ENCODE data around the gene KBTBD3.

KBTBD3 gene, protein sequence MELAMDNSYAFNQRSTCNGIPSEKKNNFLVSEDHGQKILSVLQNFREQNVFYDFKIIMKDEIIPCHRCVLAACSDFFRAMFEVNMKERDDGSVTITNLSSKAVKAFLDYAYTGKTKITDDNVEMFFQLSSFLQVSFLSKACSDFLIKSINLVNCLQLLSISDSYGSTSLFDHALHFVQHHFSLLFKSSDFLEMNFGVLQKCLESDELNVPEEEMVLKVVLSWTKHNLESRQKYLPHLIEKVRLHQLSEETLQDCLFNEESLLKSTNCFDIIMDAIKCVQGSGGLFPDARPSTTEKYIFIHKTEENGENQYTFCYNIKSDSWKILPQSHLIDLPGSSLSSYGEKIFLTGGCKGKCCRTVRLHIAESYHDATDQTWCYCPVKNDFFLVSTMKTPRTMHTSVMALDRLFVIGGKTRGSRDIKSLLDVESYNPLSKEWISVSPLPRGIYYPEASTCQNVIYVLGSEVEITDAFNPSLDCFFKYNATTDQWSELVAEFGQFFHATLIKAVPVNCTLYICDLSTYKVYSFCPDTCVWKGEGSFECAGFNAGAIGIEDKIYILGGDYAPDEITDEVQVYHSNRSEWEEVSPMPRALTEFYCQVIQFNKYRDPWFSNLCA
- total RNA-seq = 5.0 to 8.1 (median 6.3) reads per million in 4 donors

DNA sequence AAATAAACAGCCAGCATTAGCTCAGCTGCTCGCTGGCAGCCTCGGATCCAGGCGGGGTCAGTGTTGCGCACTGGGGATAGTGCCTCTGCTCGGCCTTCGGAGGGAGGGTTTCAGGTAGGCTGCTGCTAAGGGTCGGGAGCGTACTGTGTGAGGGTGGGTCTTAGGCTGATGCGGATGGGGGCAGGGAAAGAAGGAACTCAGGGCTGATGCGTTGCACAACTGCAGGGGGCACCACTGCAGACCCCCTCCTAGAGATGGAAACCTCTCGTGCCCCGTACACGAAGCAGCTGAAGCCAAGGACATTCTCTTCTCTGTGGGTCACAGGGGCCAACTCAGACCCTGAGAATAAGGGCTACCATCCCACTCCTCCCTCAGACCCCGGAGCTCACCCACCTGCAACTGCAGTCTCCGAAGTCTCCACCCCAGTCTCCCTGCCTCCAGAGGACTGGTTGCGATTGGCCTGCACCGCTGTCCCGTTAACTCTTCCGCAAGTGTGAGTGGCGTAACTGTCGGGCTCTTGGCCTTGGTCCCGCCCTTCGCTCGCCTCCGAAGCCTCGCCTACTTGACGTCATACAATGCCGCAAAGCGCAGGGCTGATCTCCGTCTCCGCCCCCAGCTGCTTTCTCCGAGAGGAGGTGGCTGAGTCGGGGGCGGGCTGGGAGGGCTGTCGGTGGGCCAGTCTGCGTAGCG, at the start of gene KBTBD3:
KBTBD3 (minus strand) TSS at position 429 of the 690 bp plus-strand sequence. CDS start 18,250 bp downstream, outside the sequence.
- peak; percentile 95 to 99 (median 97) for DNase-seq

DNA sequence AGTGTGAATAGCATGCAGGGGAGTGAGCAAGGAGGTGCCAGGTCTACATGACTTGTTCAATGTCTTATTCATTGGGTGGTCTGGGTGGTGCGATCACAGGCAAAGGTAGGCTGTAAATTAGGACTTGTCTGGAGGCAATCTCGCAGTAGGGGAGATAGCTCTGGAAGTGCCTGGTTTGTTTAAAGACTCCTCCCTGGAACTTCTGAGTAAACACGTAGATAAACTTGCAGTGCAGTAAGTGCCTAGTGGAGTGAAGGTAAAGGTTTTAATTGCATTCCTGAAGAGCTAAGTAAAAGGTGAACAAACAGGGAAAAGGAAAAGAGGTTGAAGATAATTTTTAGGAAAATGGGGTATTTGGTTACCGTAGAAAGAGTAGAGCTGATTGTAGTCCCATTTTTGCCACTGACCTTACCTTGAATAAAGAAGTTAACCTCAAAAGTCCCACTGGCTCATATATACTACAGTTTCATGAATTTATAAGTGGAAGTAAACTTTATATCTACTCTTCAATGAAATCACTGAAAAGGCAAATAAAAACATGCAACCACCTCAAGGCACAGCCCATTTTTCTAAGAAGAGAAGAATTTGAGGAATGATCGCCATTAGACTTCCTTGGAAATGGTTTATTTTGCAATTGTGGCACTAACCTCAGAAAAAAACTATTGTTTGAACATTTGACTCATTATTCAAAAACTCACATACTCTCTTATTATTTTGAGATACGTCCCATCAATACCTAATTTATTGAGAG, 44.6 kb upstream of the KBTBD3 start:
- no peak for DNase-seq

GRCh38 chr11:106105986-106106385, 28.8 kb upstream of the KBTBD3 start:
- no peak for DNase-seq

DNA sequence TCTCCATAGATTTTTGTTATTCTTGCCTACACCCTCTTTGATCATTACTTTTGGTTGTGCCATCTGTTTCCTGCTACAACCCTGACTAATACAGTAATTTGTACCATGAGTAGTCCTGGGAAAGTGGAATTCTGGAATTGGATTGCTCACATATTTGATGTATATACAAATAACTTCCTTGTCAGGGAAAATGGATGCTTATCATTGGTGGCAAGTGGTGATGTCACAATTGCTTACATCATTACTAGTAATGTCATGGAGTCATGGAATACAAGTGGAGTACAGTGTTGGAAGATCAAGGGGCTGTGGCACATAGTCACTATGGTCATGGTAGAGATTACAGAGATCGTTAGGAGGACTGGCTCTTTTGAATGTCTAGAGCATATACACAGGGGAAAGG, 24.7 kb upstream of the KBTBD3 start:
- no peak for DNase-seq

DNA sequence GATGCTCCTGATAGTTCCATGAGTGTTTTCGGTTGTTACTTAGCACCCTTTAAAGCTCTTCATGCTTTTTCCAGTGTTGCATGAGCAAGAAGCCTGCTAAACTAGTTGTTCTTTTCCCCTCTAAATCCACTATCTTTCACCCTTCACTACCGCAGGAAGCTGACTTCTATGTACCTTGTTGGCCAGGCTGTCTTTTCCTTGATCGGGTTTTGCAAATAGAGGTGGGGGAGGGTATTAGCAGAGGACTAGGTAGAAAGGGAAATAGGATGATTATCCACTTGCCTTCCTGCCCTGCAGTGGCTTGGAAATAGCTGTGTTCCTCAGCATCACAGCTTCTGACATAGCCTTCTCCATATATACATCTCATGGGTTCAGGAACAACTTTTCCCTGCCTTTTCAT, 24.2 kb upstream of the KBTBD3 start:
- DNase-seq = no peak

DNA sequence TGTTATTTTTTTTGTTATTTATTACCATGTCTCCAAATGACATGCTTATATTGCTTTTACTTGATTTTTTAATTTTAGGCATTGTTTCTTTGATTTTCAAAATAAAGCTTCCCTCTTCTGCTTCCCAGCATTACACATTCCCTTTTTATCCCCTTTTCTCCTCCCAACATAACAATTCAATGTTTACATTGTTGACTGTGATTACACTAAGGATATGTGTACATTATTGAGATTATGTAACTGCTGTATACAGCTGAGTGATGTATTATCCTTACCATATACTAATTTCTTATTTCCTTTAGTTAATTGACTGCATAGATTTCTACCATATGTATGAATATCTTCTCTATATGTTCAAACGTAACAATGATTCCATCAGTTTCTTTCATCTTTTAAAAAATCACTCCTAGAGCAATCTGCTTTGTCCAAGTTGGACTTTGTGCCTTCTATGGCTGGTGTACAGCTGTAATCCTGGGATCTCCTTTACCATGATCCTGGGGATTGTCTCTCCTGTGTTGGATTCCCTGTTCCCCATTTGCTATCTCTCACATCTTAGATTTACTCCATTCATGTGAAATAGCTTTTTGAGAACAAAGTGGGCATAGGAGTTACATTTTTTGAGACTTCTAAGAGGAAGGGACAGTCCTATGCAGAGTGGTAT, 21.9 kb upstream of the KBTBD3 start:
- no peak for DNase-seq

GRCh38 chr11:106092446-106092845, 15.3 kb upstream of the KBTBD3 start:
- DNase-seq = no peak

DNA sequence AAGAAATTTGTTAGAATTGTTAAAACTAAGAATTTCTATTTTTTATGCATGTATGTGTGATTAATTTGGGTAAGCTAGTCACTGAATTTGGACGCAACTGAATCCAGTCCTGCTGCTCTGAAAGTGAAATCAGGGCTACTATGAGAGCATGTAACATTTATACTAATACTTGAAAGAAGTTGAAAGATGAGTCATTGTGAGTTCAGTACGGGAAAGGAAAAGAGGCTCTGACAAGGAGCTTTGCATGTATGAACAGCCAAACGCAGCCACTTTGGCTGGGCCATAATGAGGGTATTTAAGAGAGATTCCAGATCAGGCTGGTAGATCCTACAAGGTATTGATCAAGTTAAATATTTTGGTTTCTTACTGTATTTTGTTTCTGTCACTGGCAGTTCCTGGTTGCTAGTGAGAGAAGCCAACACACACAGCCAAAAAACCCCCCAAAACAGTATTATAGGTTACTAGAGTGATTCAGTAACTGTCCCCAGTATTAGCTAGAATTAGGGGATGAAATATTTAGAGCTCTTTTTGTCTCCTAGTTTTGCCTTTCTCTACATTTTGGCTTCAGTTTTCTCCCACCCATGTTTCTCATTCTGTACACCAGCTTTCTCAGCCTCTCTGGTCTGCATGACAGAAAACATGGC, 14.5 kb upstream of the KBTBD3 start:
- peak in 1 of 5 donors; percentile 76 for DNase-seq

DNA sequence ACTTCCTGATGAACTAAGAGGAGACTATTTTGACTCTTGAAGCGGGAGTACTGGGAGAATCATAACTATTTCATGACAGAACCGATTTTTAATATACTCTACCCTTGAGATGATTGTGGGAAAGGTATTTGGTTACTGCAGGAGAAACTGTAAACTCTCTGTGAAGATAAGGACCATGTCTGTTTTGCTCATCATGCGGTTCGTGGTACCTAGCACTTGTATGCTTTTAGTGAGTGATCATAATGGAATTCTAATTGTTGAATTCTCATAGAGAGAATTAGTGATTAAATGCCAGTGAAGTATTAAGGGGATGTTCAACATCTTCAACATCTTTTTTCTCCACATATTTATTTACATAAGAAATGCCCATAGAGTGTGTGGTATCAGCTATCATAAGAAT, 11.7 kb upstream of the KBTBD3 start:
- no peak for DNase-seq

GRCh38 chr11:106087815-106088435, 10.8 kb upstream of the KBTBD3 start:
- DNase-seq = peak in 3 of 5 donors; percentile 20 to 40 (median 24)

- DNase-seq = no peak
Measured at GRCh38 chr11:106086850-106087249, 9.7 kb upstream of the KBTBD3 start.

GRCh38 chr11:106086135-106086534, 9.0 kb upstream of the KBTBD3 start:
- DNase-seq = no peak

GRCh38 chr11:106082096-106082495, 4.9 kb upstream of the KBTBD3 start:
- DNase-seq = no peak

- DNase-seq = no peak
Measured at GRCh38 chr11:106077609-106078455, 685 bp upstream of the KBTBD3 start, which contains the start of gene AASDHPPT. Gene AASDHPPT (plus strand): TSS chr11:106077662. CDS start chr11:106077711, 49 bp downstream.

DNA sequence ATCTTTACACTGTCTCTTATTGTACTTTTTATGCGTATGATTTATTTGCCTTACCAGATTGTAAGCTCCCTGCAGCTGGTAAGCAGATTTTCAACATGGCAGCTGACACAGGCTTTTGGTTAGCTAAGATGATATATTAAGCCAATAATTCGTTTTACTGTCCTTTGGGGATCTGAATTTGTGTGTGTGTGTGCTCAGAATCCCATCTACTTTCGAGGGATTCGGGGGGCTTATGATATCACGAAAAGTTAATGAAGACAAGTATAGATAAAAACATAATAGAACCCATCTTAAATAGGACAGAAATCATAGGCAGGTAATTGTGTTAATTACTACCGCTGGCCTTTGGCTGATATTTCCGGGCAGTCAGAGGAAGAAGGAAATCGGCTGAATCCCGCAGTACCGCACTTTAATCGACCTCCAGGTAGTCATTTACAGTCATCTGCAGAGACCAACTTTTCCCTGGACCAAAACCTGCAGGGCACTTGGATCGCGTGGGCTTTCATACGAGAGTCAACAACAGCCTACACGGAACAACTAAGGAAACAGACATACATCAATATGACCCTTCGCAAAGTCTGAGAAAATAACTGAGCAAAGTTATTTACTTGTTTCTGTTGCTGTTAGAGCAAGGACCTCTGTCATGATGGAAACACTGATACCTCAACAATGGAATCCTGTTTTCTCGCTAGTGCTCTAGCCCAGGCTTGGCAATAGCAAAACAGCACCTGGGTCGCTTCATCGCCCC, 802 bp downstream of the KBTBD3 start:
- no peak for DNase-seq

DNA sequence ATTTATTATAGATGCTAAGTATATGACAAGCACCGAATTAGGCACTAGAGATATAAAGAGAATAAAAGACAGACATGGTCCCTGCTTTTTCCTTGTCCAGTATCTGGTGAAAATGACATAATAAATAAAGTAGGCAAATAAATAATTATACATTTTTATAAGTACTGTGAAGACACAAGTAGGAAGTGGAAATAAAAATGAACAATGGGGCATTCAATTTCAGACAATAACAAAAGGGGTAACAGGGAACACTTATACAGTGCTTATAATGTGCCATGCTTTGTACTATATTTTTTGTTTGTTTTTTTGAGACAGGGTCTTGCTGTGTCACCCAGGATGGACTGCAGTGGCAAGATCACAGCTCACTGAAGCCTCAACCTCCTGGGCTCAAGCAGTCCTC, 4.3 kb downstream of the KBTBD3 start:
- DNase-seq = no peak

GRCh38 chr11:106070606-106071005, 6.5 kb downstream of the KBTBD3 start:
- no peak for DNase-seq

DNA sequence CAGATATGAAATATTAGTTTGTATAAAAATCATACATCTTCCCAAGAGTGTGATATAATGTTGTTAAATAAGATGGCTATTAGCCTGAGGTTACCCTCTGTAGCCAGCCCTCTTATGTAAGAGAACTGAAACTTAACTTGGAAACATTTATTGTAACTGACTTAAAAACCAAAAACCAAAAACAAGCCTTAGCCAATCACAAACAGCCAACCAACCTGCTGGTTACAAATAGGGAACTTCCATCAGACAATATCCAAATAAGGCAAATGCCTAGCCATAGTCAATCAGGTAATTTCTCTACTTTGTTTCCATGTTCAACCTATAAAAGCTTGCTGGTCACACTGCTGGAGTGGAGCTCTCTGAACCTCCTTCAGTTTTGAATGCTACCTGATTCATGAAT, 14.1 kb downstream of the KBTBD3 start:
- no peak for DNase-seq
